ENCODE data around the gene ATF7. TPM values are rescaled to one million over a fixed set of nuclear protein-coding genes. Genes with fewer than 3 reads are reported as not detected.

The ATF7 gene
- total RNA-seq, 1 experiment from 2014 or later, result 24.7 TPM

GRCh38 chr12:53507603-53507885, 118.6 kb downstream of the ATF7 start:
- no peaks in the 10 kb centered on the region for H3K36me3 ChIP-seq (ENCODE audit: low read depth)
- CTCF ChIA-PET, result interaction anchor here (1.8 kb wide), 1 partner anchor 86 kb away, joined by 11 read pairs; no protein-coding TSS in a partner anchor
- no peaks in the 10 kb centered on the region for H3K9me2 ChIP-seq (ENCODE audit: insufficient read depth)
- H3K27ac ChIP-seq, result no peak overlapping the region
- no peak overlapping the region for H2AFZ ChIP-seq
- no peak overlapping the region for H3K4me2 ChIP-seq
- POLR2A ChIA-PET (ENCODE audit: unreplicated experiment), result no interaction called here
- intact Hi-C loops (cut with micrococcal nuclease; ENCODE audit: unreplicated experiment), result loop anchor here (10.0 kb wide), 1 partner anchor 443 kb away; no protein-coding TSS in a partner anchor
- no peaks in the 10 kb centered on the region for H4K20me1 ChIP-seq (ENCODE audit: insufficient read depth)
- no peak for TF ChIP-seq EZH2 (IDR thresholded peaks at IDR 0.05; ENCODE audit: low read depth)
- TF ChIP-seq CTCF (conservative IDR thresholded peaks at IDR 0.05), result no peak
- peaks cover 10% of the 10 kb centered on the region; the same call in 1 of the 2 replicates for H3F3A ChIP-seq (ENCODE audit: insufficient read depth, low read depth)
- DNase-seq, result no peak
- H3K4me1 ChIP-seq (replicated peaks; ENCODE audit: insufficient read depth), result peaks cover 3% of the 10 kb centered on the region
- H3K27me3 ChIP-seq (ENCODE audit: insufficient read depth, low read depth), result no peaks in the 10 kb centered on the region
- no TSS peak for BruUV-seq (replicated peaks)
- no peak overlapping the region for H3K4me3 ChIP-seq
- peaks cover 15% of the 10 kb centered on the region for H3K79me2 ChIP-seq (ENCODE audit: low read depth)
- H3K9me3 ChIP-seq (ENCODE audit: insufficient read depth, low read depth), result no peaks in the 10 kb centered on the region

GRCh38 chr12:53506881-53507602, 119.1 kb downstream of the ATF7 start, which contains the start of gene NPFF:
TSS of gene NPFF (minus strand) at chr12:53507484. CDS start at chr12:53507474, 10 bp downstream.
- no peak for TF ChIP-seq EZH2 (IDR thresholded peaks at IDR 0.05; ENCODE audit: low read depth)
- TF ChIP-seq CTCF (conservative IDR thresholded peaks at IDR 0.05), result no peak
- intact Hi-C loops (cut with micrococcal nuclease; ENCODE audit: unreplicated experiment), result loop anchor here (10.0 kb wide), 1 partner anchor 442 kb away; no protein-coding TSS in a partner anchor
- Histone ChIP-seq H3K4me2 (no peak within 1 kb of the TSS), H3K79me2 (ENCODE audit: low read depth) (peaks cover 20% of the 10 kb centered on the region), H3K27ac (no peak within 1 kb of the TSS), H2AFZ (no peak within 1 kb of the TSS), H3K9me2 (ENCODE audit: insufficient read depth) (no peaks in the 10 kb centered on the region), H3K9me3 (ENCODE audit: insufficient read depth, low read depth) (no peaks in the 10 kb centered on the region), H4K20me1 (ENCODE audit: insufficient read depth) (no peaks in the 10 kb centered on the region), H3F3A (ENCODE audit: insufficient read depth, low read depth) (peaks cover 10% of the 10 kb centered on the region; the same call in 1 of the 2 replicates), H3K27me3 (ENCODE audit: insufficient read depth, low read depth) (no peaks in the 10 kb centered on the region), H3K4me1 (replicated peaks; ENCODE audit: insufficient read depth) (peaks cover 8% of the 10 kb centered on the region), H3K4me3 (no peak within 1 kb of the TSS), H3K36me3 (ENCODE audit: low read depth) (no peaks in the 10 kb centered on the region)
- no peak for DNase-seq
- no TSS peak for BruUV-seq (replicated peaks)
- CTCF ChIA-PET, result no interaction called here
- POLR2A ChIA-PET (ENCODE audit: unreplicated experiment), result no interaction called here

GRCh38 chr12:53506450-53506785, 119.8 kb downstream of the ATF7 start:
- intact Hi-C loops (cut with micrococcal nuclease; ENCODE audit: unreplicated experiment), result loop anchor here (10.0 kb wide), 1 partner anchor 442 kb away; no protein-coding TSS in a partner anchor
- BruUV-seq (replicated peaks), result no TSS peak
- CTCF ChIA-PET, result no interaction called here
- Histone ChIP-seq H3K27me3 (ENCODE audit: insufficient read depth, low read depth) (no peaks in the 10 kb centered on the region), H3K4me1 (replicated peaks; ENCODE audit: insufficient read depth) (peaks cover 11% of the 10 kb centered on the region), H4K20me1 (ENCODE audit: insufficient read depth) (no peaks in the 10 kb centered on the region), H3K9me2 (ENCODE audit: insufficient read depth) (no peaks in the 10 kb centered on the region), H3K27ac (no peak overlapping the region), H3F3A (ENCODE audit: insufficient read depth, low read depth) (peaks cover 10% of the 10 kb centered on the region; the same call in 1 of the 2 replicates), H3K9me3 (ENCODE audit: insufficient read depth, low read depth) (no peaks in the 10 kb centered on the region), H3K79me2 (ENCODE audit: low read depth) (peaks cover 26% of the 10 kb centered on the region), H3K4me3 (no peak overlapping the region), H3K36me3 (ENCODE audit: low read depth) (no peaks in the 10 kb centered on the region), H3K4me2 (no peak overlapping the region), H2AFZ (no peak overlapping the region)
- no peak for DNase-seq
- POLR2A ChIA-PET (ENCODE audit: unreplicated experiment), result no interaction called here
- TF ChIP-seq EZH2 (IDR thresholded peaks at IDR 0.05; ENCODE audit: low read depth) (no peak), CTCF (conservative IDR thresholded peaks at IDR 0.05) (no peak)

All from PC-9 (cell line).